ENCODE measurements around the gene RFTN1. TPM values are rescaled to one million over a fixed set of nuclear protein-coding genes. Genes with fewer than 3 reads are reported as not detected.

Gene RFTN1
- total and polyA plus RNA-seq, 10 of the 15 experiments (the other 5 are each of a cell fraction or from before 2014, with no cell fraction given) = 20.6 to 213 (median 147) TPM

GRCh38 chr3:16504242-16504641 lies 9.3 kb downstream of the RFTN1 start (continued):
- TF ChIP-seq ATF2 (IDR thresholded peaks at IDR 0.05; ENCODE audit: low read length) (no peak), SKIL (IDR thresholded peaks at IDR 0.05; ENCODE audit: low read depth, poor library complexity, severe bottlenecking) (peak; percentile 88), HSF1 (IDR thresholded peaks at IDR 0.05; ENCODE audit: low read depth, low read length) (no peak), GATAD2B (conservative IDR thresholded peaks at IDR 0.05; ENCODE audit: low read depth) (0 out of 2 replicates have a peak, but pooled peaks have one; percentile 26), SIN3A (IDR thresholded peaks at IDR 0.05; ENCODE audit: low read depth, low read length) (no peak), PAX5 (IDR thresholded peaks at IDR 0.05; ENCODE audit: borderline replicate concordance, low read depth, low read length) (peak; percentile 83), CBFB (IDR thresholded peaks at IDR 0.05; ENCODE audit: low read depth) (peak; percentile 64; the same call in 1 of the 2 replicates), JUND (IDR thresholded peaks at IDR 0.05; ENCODE audit: low read depth, low read length) (0 out of 2 replicates have a peak, but pooled peaks have one; percentile 27), RELB (IDR thresholded peaks at IDR 0.05; ENCODE audit: low read depth) (peak; percentile 78), STAT3 (IDR thresholded peaks at IDR 0.05; ENCODE audit: low read depth, low read length) (peak; percentile 92; the same call in 1 of the 2 replicates), SREBF2 (IDR thresholded peaks at IDR 0.05; ENCODE audit: low read length) (no peak), POLR2AphosphoS5 (IDR thresholded peaks at IDR 0.05; ENCODE audit: low read length) (no peak), SREBF1 (IDR thresholded peaks at IDR 0.05; ENCODE audit: low read length) (no peak), MLLT1 (IDR thresholded peaks at IDR 0.05) (peak; percentile 77), RAD51 (IDR thresholded peaks at IDR 0.05) (no peak; the same call in 1 of the 2 replicates), CUX1 (IDR thresholded peaks at IDR 0.05; ENCODE audit: insufficient replicate concordance, low read depth, low read length) (no peak), SMAD1 (IDR thresholded peaks at IDR 0.05; ENCODE audit: low read depth, partially characterized antibody) (no peak)
